Transverse colon (tissue), 4 donors: ENCODE data around the gene RABL2A.
"Not testable (repeated sequence)": the region's sequence is repeated elsewhere in the genome, so short reads cannot be mapped to it uniquely, and the experiment has no call there.

ENCODE experiments used
- CTCF ChIP-seq, 5 experiments: fragments of 200-600 bp in 3 of 5; fragments of 450-650 bp in 2 of 5; sonication (generic) in 3 of 5; IDR thresholded peaks; 1 replicate in 2 of 5; 2 replicates in 3 of 5; pipeline ENCODE4 v1.5.1; 2016 to 2017; ENCODE audit warnings: antibody characterized with exemption in 5 of 5, inconsistent platforms in 3 of 5, mild to moderate bottlenecking in 2 of 5, moderate library complexity in 1 of 5
- EP300 ChIP-seq: sonication (generic); formaldehyde crosslinking; IDR thresholded peaks from one replicate; pipeline ENCODE4 v1.6.1; 2017; ENCODE audit warnings: antibody characterized with exemption, low read depth
- POLR2A ChIP-seq: fragments of 450-650 bp; IDR thresholded peaks from one replicate; pipeline ENCODE4 v1.6.1; 2016; ENCODE audit warnings: antibody characterized with exemption, mild to moderate bottlenecking, moderate library complexity
- POLR2AphosphoS5 ChIP-seq, 3 donors: sonication (generic); formaldehyde crosslinking; IDR thresholded peaks; one replicate each; pipeline ENCODE4 v1.6.1; 2016; ENCODE audit warnings: antibody characterized with exemption in 3 of 3

GRCh38 chr2:113669013-113669412 is 41.9 kb downstream of the RABL2A start:
- TF ChIP-seq CTCF (IDR thresholded peaks at IDR 0.05); POLR2A; EP300; POLR2AphosphoS5 (IDR thresholded peaks at IDR 0.05): not testable (repeated sequence)
